Mucosa of stomach (tissue), 1 donor: ENCODE data around the gene RAD18.

Source experiments
- H3K27me3 ChIP-seq: one replicate; pipeline ENCODE4 v1.7.0; 2013; ENCODE audit warnings: mild to moderate bottlenecking, low read length; ENCODE audit not compliant: control insufficient read depth, insufficient read depth
- H3K36me3 ChIP-seq: one replicate; pipeline ENCODE4 v1.7.0; 2013; ENCODE audit warnings: low read length; ENCODE audit not compliant: control insufficient read depth, insufficient read depth
- H3K4me1 ChIP-seq: one replicate; pipeline ENCODE4 v1.7.0; 2013; ENCODE audit warnings: mild to moderate bottlenecking, low read length; ENCODE audit not compliant: control insufficient read depth, insufficient read depth
- H3K4me3 ChIP-seq: one replicate; pipeline ENCODE4 v1.7.0; 2013; ENCODE audit warnings: low read length
- H3K9ac ChIP-seq: one replicate; pipeline ENCODE4 v1.7.0; 2013; ENCODE audit warnings: mild to moderate bottlenecking, low read length, moderate library complexity
- H3K9me3 ChIP-seq: one replicate; pipeline ENCODE4 v1.7.0; 2013; ENCODE audit warnings: mild to moderate bottlenecking, low read length, moderate library complexity; ENCODE audit not compliant: control insufficient read depth
- donor health status: Pancreatic carcinoma.

The RAD18 gene

DNA sequence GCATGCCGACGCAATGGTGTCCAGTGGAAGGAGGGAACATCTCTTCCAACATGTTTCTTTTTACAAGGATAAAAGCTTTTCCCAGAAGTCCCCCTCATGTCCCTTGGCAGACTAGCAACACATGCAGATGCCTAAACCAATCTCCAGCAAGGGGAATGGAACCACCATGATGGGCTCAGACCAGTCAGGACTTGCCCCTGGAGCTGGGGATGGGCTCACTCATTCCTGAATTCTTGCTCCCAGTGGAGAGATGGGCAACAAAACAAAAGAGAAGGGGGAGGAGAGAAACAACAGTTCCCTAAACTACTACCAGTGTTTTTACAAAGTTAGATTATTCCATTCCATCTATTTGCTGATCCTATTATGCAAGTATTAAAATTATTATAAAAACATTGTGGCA is 117.1 kb downstream of the RAD18 start:
- H3K9me3 ChIP-seq = no peaks in the 10 kb centered on the region
- no peak overlapping the region for H3K4me3 ChIP-seq
- H3K9ac ChIP-seq = no peak overlapping the region
- no peaks in the 10 kb centered on the region for H3K4me1 ChIP-seq
- H3K27me3 ChIP-seq = no peaks in the 10 kb centered on the region
- H3K36me3 ChIP-seq = no peaks in the 10 kb centered on the region

DNA sequence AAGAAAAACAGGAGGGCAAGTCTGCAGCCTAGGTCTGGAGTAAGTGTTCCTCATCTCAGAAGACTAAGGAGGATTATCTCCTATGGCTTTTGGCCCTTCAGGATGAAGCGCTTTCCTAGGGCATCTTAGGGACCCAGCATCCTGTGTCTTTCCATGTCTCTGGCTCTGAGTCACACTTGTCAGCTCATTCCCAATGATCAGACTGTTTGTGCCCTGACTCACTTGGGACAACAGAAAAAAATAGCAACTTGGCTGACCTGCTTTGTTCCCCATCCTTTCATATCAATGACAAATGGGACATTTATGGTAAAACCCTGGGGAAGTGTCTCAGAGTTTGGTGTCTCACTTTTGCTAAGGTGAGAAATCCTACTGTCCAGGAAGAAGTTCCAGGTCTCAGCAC is 117.6 kb downstream of the RAD18 start:
- H3K4me3 ChIP-seq = no peak overlapping the region
- no peaks in the 10 kb centered on the region for H3K36me3 ChIP-seq
- no peaks in the 10 kb centered on the region for H3K4me1 ChIP-seq
- H3K27me3 ChIP-seq = no peaks in the 10 kb centered on the region
- no peaks in the 10 kb centered on the region for H3K9me3 ChIP-seq
- H3K9ac ChIP-seq = no peak overlapping the region

DNA sequence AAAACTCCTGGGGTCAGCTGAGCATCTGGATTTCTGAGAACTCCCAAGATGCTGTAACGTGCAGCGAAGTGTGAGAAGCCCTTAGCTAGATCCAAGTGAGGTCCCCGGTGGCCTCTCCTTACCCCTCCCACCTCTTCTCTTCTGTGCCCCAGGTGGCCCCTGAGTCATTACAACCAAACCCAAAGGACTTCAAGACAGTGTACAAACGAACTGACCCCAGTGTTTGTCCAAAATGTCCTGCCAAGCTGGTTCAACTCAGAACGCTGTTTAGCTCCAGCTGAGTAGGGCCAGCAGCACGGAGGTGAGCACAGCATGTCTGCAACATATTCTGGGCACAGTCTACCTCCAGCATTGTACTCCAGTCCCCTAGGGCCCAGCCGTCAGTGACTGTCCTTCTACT is 119.9 kb downstream of the RAD18 start:
- no peaks in the 10 kb centered on the region for H3K4me1 ChIP-seq
- H3K9ac ChIP-seq = no peak overlapping the region
- no peaks in the 10 kb centered on the region for H3K9me3 ChIP-seq
- no peak overlapping the region for H3K4me3 ChIP-seq
- H3K27me3 ChIP-seq = no peaks in the 10 kb centered on the region
- H3K36me3 ChIP-seq = no peaks in the 10 kb centered on the region

DNA sequence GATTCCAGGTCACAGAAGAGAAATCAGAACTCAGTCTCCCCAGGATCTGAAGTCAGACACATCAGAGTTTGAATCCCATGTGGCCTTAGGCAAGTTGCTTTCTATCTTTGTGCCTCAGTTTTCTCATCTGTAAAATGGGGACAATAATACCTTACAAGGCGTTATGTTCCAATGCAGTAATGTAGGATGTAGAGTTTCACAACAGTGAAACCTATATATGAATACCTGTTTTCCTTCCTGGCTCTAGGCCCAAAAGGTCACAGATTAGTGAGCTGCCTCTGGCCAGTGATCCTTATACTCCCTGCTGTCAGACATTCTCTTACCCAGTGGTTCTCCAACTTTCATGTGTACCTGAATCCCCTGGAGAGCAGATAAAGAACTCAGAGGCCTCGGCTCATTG is 121.0 kb downstream of the RAD18 start:
- Histone ChIP-seq H3K27me3 (no peaks in the 10 kb centered on the region), H3K4me3 (no peak overlapping the region), H3K9ac (no peak overlapping the region), H3K9me3 (no peaks in the 10 kb centered on the region), H3K36me3 (no peaks in the 10 kb centered on the region), H3K4me1 (no peaks in the 10 kb centered on the region)

DNA sequence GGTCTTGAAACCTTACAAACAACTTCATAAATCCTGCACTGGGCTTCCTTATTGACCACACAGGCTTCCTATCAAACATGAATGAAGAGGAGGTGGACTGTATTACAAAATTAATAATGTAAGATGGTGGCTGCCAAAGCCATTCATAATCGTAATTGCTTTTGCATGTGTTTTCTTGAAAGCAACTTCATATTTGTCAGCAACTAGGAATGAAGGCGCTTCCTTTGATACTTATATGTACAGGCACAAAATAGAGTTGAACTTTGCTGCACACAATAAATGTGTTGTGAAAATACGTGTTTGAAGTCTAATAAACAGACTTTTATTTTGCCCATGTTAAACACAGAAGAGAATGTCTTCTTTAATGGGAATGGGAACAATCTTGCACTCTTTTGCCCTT is 121.8 kb downstream of the RAD18 start:
- H3K4me3 ChIP-seq = no peak overlapping the region
- no peaks in the 10 kb centered on the region for H3K27me3 ChIP-seq
- no peaks in the 10 kb centered on the region for H3K9me3 ChIP-seq
- no peak overlapping the region for H3K9ac ChIP-seq
- H3K4me1 ChIP-seq = no peaks in the 10 kb centered on the region
- H3K36me3 ChIP-seq = no peaks in the 10 kb centered on the region

DNA sequence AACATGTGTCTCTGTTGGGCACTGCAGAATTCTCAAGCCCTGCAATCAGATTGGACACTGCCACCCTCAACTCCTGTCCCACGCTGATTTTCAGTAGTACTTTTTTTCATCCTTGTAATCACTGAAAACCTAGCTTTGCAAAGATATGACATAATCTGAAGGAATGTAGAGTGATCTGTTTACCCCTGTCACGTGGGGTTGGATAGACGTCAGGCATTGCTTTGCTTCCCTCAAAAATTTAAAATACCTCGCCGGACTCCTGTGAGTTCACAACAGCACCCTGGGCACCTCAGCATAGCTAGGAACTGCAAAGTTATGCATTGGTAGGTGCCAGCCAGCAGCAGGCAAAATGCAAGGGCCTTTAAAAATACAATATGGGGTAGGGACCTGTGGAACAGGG is 122.7 kb downstream of the RAD18 start:
- no peaks in the 10 kb centered on the region for H3K27me3 ChIP-seq
- no peak overlapping the region for H3K9ac ChIP-seq
- H3K4me1 ChIP-seq = no peaks in the 10 kb centered on the region
- no peak overlapping the region for H3K4me3 ChIP-seq
- no peaks in the 10 kb centered on the region for H3K36me3 ChIP-seq
- H3K9me3 ChIP-seq = no peaks in the 10 kb centered on the region

DNA sequence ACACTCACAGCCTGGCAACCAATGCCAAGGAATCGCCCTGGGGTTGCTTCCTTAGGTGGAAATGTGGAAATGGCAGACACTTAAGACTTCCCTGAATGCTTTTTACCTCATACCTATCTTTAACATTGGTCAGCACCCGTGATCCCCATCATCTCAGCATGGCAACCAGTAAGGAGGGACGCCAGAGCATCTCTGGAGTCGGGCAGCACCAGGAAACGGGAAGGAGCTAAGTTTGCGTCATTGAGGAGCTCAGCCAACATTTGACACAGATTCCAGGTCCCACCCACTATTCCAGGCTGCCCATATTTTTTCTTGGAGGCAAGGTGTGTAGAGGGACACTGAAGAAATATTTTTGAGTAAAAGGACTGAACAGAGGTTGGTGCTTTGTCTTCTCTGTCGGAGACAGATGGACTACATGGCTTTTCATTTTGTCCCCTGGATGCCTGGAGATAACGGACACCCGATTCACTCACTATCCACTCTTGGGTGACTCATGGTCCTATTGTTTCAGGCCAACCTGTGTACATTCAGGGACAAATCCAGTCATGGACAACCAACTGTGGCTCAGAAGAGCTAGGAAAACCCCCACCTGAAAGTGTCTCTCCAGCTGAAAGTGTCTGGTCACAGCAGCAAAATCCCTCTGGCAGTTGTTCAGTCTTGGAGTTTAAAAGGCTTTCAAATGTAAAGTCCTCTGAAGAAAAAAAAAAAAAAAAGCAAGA is 123.5 kb downstream of the RAD18 start:
- no peaks in the 10 kb centered on the region for H3K9me3 ChIP-seq
- H3K9ac ChIP-seq = no peak overlapping the region
- H3K27me3 ChIP-seq = no peaks in the 10 kb centered on the region
- H3K4me1 ChIP-seq = no peaks in the 10 kb centered on the region
- no peaks in the 10 kb centered on the region for H3K36me3 ChIP-seq
- no peak overlapping the region for H3K4me3 ChIP-seq

DNA sequence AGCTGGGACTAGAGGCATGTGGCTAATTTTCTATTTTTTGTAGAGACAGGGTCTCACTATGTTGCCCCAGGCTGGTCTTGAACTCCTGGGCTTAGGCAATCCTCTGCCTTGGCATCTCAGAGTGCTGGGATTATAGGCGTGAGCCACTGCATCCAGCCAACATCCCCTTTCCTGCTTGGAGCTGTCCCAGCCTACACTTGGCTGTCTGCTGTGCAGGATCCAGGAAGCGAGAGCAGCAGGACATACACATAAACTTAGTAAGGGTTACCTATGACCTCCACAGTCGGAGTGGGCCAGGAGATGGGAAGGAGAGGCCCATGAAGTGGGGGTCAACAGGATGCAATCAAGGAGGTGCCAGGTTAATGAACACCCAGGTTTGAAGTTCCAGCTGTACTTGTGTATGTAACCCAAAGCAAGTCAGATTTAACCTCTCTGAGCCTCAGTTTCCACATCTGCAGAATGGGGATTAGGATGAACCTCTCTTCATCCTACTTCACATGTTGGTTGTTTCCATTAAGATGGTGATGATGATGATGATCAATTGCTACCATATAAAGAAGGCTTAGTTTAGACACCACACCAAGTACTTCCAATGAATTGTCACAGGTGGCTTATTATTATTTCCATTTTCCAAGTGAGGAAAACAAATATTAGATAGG is 124.4 kb downstream of the RAD18 start:
- no peak overlapping the region for H3K9ac ChIP-seq
- no peaks in the 10 kb centered on the region for H3K36me3 ChIP-seq
- H3K4me1 ChIP-seq = no peaks in the 10 kb centered on the region
- no peak overlapping the region for H3K4me3 ChIP-seq
- H3K27me3 ChIP-seq = no peaks in the 10 kb centered on the region
- no peaks in the 10 kb centered on the region for H3K9me3 ChIP-seq

DNA sequence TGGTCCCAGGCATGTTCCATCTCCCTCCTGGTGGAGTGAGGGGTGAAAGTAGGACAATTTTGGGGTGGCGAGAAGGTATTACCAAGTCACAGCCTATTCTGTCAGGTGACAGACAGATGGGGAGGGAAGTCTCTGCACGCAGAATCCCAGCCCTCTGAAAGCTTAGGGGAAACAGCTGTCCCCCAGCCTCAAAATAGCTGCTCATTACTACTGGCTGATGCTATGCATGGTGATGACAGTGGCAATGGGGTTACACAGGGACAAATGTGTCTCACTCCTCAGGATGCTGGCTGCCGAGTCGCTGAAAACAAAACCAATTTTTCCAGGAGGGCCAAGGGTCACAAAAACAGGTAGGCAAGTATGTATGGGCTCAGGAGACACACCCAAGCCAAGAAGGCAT is 125.0 kb downstream of the RAD18 start:
- H3K9ac ChIP-seq = no peak overlapping the region
- H3K9me3 ChIP-seq = no peaks in the 10 kb centered on the region
- H3K36me3 ChIP-seq = no peaks in the 10 kb centered on the region
- H3K4me1 ChIP-seq = no peaks in the 10 kb centered on the region
- H3K27me3 ChIP-seq = no peaks in the 10 kb centered on the region
- no peak overlapping the region for H3K4me3 ChIP-seq

DNA sequence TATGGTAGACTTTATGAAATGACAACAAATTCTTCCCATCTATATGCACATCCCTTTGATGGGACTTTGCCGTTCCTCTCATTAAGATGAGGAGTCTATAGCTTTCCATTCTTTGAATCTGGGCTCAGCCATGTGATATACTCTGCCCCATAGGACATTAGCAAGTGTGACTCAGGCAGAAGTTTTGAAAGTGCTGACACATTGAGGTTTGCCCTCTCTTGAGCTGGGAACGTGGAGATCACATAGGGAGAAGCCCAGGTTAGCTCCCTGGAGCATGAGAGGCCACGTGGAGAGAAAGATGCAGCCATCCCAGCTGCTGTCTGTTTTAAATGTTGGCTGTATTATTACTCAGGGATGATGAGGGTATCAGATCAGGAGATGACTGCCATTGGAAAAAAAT is 126.1 kb downstream of the RAD18 start:
- Histone ChIP-seq H3K4me1 (no peaks in the 10 kb centered on the region), H3K36me3 (no peaks in the 10 kb centered on the region), H3K4me3 (no peak overlapping the region), H3K9me3 (no peaks in the 10 kb centered on the region), H3K27me3 (no peaks in the 10 kb centered on the region), H3K9ac (no peak overlapping the region)

DNA sequence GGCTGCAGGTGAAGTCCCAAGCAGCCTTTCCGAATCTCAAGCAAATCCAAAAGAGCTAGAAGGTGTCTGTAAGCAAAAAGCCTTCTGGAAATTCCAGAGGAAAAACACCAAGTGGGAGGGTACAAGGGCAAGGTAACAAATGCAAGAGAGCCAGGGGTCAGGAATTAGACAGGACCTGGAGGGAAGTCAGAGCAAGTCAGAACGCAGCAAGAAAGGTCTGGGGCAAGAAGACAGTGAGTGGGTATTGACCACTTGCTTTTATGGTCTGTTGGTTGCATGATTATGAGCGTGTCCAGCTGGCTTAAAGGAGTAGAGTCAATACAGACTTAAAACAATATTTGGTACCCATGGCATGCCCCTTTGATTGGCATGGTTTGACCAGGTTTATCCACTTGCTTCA is 127.2 kb downstream of the RAD18 start:
- no peak overlapping the region for H3K4me3 ChIP-seq
- no peaks in the 10 kb centered on the region for H3K36me3 ChIP-seq
- no peaks in the 10 kb centered on the region for H3K9me3 ChIP-seq
- no peak overlapping the region for H3K9ac ChIP-seq
- no peaks in the 10 kb centered on the region for H3K4me1 ChIP-seq
- no peaks in the 10 kb centered on the region for H3K27me3 ChIP-seq

DNA sequence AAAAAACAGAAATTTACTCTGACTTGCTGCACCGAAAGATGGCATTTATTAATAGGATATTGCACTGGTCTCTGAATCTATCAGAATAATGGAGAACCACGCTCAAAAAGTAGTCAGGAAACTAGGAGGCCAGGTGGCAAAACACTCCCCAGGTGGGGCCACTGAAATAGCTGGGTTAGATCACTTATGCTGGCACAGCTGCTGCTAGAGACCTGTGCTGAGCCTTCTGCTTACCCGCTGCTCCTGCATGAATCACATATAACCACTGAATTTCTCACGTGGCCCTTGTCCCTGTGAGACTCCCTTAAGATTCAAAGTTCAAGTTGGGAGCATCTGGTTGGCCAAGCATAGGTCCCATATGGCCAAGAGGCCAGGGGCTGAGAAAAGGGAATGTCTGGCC is 127.9 kb downstream of the RAD18 start:
- Histone ChIP-seq H3K4me1 (no peaks in the 10 kb centered on the region), H3K36me3 (no peaks in the 10 kb centered on the region), H3K9me3 (no peaks in the 10 kb centered on the region), H3K9ac (no peak overlapping the region), H3K27me3 (no peaks in the 10 kb centered on the region), H3K4me3 (no peak overlapping the region)
